OCI-LY7 (cell line): ENCODE results near the gene SLC29A3.

Experiments used
- EZH2phosphoT487 ChIP-seq: fragments of 200-600 bp; sonication (generic); IDR thresholded peaks from 2 replicates; pipeline ENCODE4 v1.6.1; 2018; ENCODE audit warnings: low read depth, borderline replicate concordance, mild to moderate bottlenecking, mixed run types, antibody characterized with exemption, low read length, moderate library complexity, mixed read lengths
- TF ChIP-seq, protein P1 (sequence below): fragments of 200-600 bp; sonication (generic); conservative IDR thresholded peaks from 2 replicates; pipeline ENCODE4 v1.5.1; 2014; ENCODE audit warnings: mild to moderate bottlenecking, antibody characterized with exemption, low read length, moderate library complexity, mixed read lengths

GRCh38 chr10:71345694-71346093 lies 26.6 kb downstream of the SLC29A3 start:
- TF ChIP-seq, protein P1, sequence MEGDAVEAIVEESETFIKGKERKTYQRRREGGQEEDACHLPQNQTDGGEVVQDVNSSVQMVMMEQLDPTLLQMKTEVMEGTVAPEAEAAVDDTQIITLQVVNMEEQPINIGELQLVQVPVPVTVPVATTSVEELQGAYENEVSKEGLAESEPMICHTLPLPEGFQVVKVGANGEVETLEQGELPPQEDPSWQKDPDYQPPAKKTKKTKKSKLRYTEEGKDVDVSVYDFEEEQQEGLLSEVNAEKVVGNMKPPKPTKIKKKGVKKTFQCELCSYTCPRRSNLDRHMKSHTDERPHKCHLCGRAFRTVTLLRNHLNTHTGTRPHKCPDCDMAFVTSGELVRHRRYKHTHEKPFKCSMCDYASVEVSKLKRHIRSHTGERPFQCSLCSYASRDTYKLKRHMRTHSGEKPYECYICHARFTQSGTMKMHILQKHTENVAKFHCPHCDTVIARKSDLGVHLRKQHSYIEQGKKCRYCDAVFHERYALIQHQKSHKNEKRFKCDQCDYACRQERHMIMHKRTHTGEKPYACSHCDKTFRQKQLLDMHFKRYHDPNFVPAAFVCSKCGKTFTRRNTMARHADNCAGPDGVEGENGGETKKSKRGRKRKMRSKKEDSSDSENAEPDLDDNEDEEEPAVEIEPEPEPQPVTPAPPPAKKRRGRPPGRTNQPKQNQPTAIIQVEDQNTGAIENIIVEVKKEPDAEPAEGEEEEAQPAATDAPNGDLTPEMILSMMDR = no peak
- no peak for TF ChIP-seq EZH2phosphoT487
